Ishikawa (cell line): ENCODE results near the gene SCN7A.

Experiments used
- CEBPB ChIP-seq: IDR thresholded peaks from 2 replicates; pipeline ENCODE4 v1.6.1; 2012
- EP300 ChIP-seq: IDR thresholded peaks from 2 replicates; pipeline ENCODE4 v1.6.1; 2012; ENCODE audit warnings: borderline replicate concordance
- FOXM1 ChIP-seq: IDR thresholded peaks from 2 replicates; pipeline ENCODE4 v1.6.1; 2012; ENCODE audit warnings: low read depth, borderline replicate concordance
- MAX ChIP-seq: IDR thresholded peaks from 2 replicates; pipeline ENCODE4 v1.6.1; 2012
- NFIC ChIP-seq: IDR thresholded peaks from 2 replicates; pipeline ENCODE4 v1.6.1; 2012
- REST ChIP-seq: IDR thresholded peaks from 2 replicates; pipeline ENCODE4 v1.6.1; 2012; ENCODE audit warnings: low read depth, mild to moderate bottlenecking
- TAF1 ChIP-seq: IDR thresholded peaks from 2 replicates; pipeline ENCODE4 v1.6.1; 2012; ENCODE audit warnings: low read depth, mild to moderate bottlenecking
- TCF12 ChIP-seq: IDR thresholded peaks from 2 replicates; pipeline ENCODE4 v1.6.1; 2012; ENCODE audit warnings: low read depth
- TEAD4 ChIP-seq: IDR thresholded peaks from 2 replicates; pipeline ENCODE4 v1.6.1; 2012
- YY1 ChIP-seq: IDR thresholded peaks from 2 replicates; pipeline ENCODE4 v1.6.1; 2012; ENCODE audit warnings: low read depth
- ZBTB7A ChIP-seq: IDR thresholded peaks from 2 replicates; pipeline ENCODE4 v1.6.1; 2012; ENCODE audit warnings: low read depth
- TF ChIP-seq, protein P1 (sequence below): IDR thresholded peaks from 2 replicates; pipeline ENCODE4 v1.6.1; 2012

- TF ChIP-seq NFIC (no peak), TAF1 (no peak), TEAD4 (no peak), EP300 (no peak), MAX (no peak), FOXM1 (no peak), TCF12 (no peak), REST (no peak), YY1 (no peak), CEBPB (no peak), ZBTB7A (no peak)
- TF ChIP-seq, protein P1, sequence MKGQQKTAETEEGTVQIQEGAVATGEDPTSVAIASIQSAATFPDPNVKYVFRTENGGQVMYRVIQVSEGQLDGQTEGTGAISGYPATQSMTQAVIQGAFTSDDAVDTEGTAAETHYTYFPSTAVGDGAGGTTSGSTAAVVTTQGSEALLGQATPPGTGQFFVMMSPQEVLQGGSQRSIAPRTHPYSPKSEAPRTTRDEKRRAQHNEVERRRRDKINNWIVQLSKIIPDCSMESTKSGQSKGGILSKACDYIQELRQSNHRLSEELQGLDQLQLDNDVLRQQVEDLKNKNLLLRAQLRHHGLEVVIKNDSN, result no peak
Observed at GRCh38 chr2:166382448-166382847, 111.6 kb downstream of the SCN7A start.
